Measurements from ENCODE around the gene FADS1. TPM values are rescaled to one million over a fixed set of nuclear protein-coding genes. Genes with fewer than 3 reads are reported as not detected.

The FADS1 gene
- total and polyA plus RNA-seq, 5 donors, result 27.6 to 45.7 (median 43.1) TPM

GRCh38 chr11:61842528-61842820 lies 25.7 kb upstream of the FADS1 start:
- Histone ChIP-seq H3K9me3 (ENCODE audit: control insufficient read depth, low read length) (no peaks in the 10 kb centered on the region), H3K4me3 (ENCODE audit: low read length) (no peak overlapping the region), H3K4me1 (ENCODE audit: control insufficient read depth, insufficient read depth, low read length) (no peaks in the 10 kb centered on the region), H3K27ac (ENCODE audit: low read length) (no peak overlapping the region), H3K27me3 (ENCODE audit: control insufficient read depth, insufficient read depth) (no peaks in the 10 kb centered on the region)
- peak; percentile 28 to 33 for ATAC-seq
- peak in 1 of 3 donors; percentile 26 for DNase-seq
- intact Hi-C loops (cut with DNase I), result no loop called here
- 89% methylated on average over 7 of the region's 7 CpGs for WGBS

GRCh38 chr11:61841636-61842527 lies 25.1 kb upstream of the FADS1 start:
- 61% methylated on average over 12 of the region's 12 CpGs for WGBS
- H3K4me3 ChIP-seq (ENCODE audit: low read length), result no peak overlapping the region
- peak; percentile 34 to 74 for ATAC-seq
- H3K4me1 ChIP-seq (ENCODE audit: control insufficient read depth, insufficient read depth, low read length), result no peaks in the 10 kb centered on the region
- peak overlapping the region; percentile 71 for H3K27ac ChIP-seq (ENCODE audit: low read length)
- no peaks in the 10 kb centered on the region for H3K9me3 ChIP-seq (ENCODE audit: control insufficient read depth, low read length)
- H3K27me3 ChIP-seq (ENCODE audit: control insufficient read depth, insufficient read depth), result no peaks in the 10 kb centered on the region
- DNase-seq, result peak in 1 of 3 donors; percentile 60
- intact Hi-C loops (cut with DNase I), result no loop called here

GRCh38 chr11:61840371-61840770 lies 23.6 kb upstream of the FADS1 start:
- no peaks in the 10 kb centered on the region for H3K9me3 ChIP-seq (ENCODE audit: control insufficient read depth, low read length)
- no peaks in the 10 kb centered on the region for H3K4me1 ChIP-seq (ENCODE audit: control insufficient read depth, insufficient read depth, low read length)
- ATAC-seq (no peak), DNase-seq (no peak)
- intact Hi-C loops (cut with DNase I), result no loop called here
- 95% methylated on average over 7 of the region's 7 CpGs for WGBS
- no peak overlapping the region for H3K27ac ChIP-seq (ENCODE audit: low read length)
- H3K4me3 ChIP-seq (ENCODE audit: low read length), result no peak overlapping the region
- H3K27me3 ChIP-seq (ENCODE audit: control insufficient read depth, insufficient read depth), result no peaks in the 10 kb centered on the region

GRCh38 chr11:61839742-61840141 lies 22.9 kb upstream of the FADS1 start:
- WGBS, result 95% methylated on average over 2 of the region's 2 CpGs

GRCh38 chr11:61838921-61839320 lies 22.1 kb upstream of the FADS1 start:
- ATAC-seq (no peak), DNase-seq (peak in 1 of 3 donors; percentile 29)
- Histone ChIP-seq H3K9me3 (ENCODE audit: control insufficient read depth, low read length) (no peaks in the 10 kb centered on the region), H3K4me3 (ENCODE audit: low read length) (no peak overlapping the region), H3K4me1 (ENCODE audit: control insufficient read depth, insufficient read depth, low read length) (peaks cover 5% of the 10 kb centered on the region), H3K27ac (ENCODE audit: low read length) (no peak overlapping the region), H3K27me3 (ENCODE audit: control insufficient read depth, insufficient read depth) (no peaks in the 10 kb centered on the region)
- 93% methylated on average over 10 of the region's 10 CpGs for WGBS
- intact Hi-C loops (cut with DNase I), result no loop called here

More at GRCh38 chr11:61839742-61840141, 22.9 kb upstream of the FADS1 start:
- Histone ChIP-seq H3K27ac (ENCODE audit: low read length) (no peak overlapping the region), H3K27me3 (ENCODE audit: control insufficient read depth, insufficient read depth) (no peaks in the 10 kb centered on the region), H3K4me3 (ENCODE audit: low read length) (no peak overlapping the region), H3K9me3 (ENCODE audit: control insufficient read depth, low read length) (no peaks in the 10 kb centered on the region), H3K4me1 (ENCODE audit: control insufficient read depth, insufficient read depth, low read length) (no peaks in the 10 kb centered on the region)
- intact Hi-C loops (cut with DNase I), result no loop called here
- DNase-seq, result no peak
- ATAC-seq, result no peak

- peaks cover 6% of the 10 kb centered on the region for H3K4me1 ChIP-seq (ENCODE audit: control insufficient read depth, insufficient read depth, low read length)
- H3K4me3 ChIP-seq (ENCODE audit: low read length), result no peak overlapping the region
- no peaks in the 10 kb centered on the region for H3K27me3 ChIP-seq (ENCODE audit: control insufficient read depth, insufficient read depth)
- DNase-seq (peak in 1 of 3 donors; percentile 24), ATAC-seq (no peak)
- 97% methylated on average over 5 of the region's 5 CpGs for WGBS
- no peak overlapping the region for H3K27ac ChIP-seq (ENCODE audit: low read length)
- no peaks in the 10 kb centered on the region for H3K9me3 ChIP-seq (ENCODE audit: control insufficient read depth, low read length)
- intact Hi-C loops (cut with DNase I), result no loop called here
Measured at GRCh38 chr11:61838501-61838900, 21.7 kb upstream of the FADS1 start.

GRCh38 chr11:61837411-61838005 lies 20.7 kb upstream of the FADS1 start:
- H3K9me3 ChIP-seq (ENCODE audit: control insufficient read depth, low read length), result no peaks in the 10 kb centered on the region
- no peak for ATAC-seq
- H3K27ac ChIP-seq (ENCODE audit: low read length), result no peak overlapping the region
- H3K4me3 ChIP-seq (ENCODE audit: low read length), result no peak overlapping the region
- intact Hi-C loops (cut with DNase I), result no loop called here
- 93% methylated on average over 15 of the region's 15 CpGs for WGBS
- no peaks in the 10 kb centered on the region for H3K27me3 ChIP-seq (ENCODE audit: control insufficient read depth, insufficient read depth)
- DNase-seq, result peak in 1 of 3 donors; percentile 24
- H3K4me1 ChIP-seq (ENCODE audit: control insufficient read depth, insufficient read depth, low read length), result peaks cover 12% of the 10 kb centered on the region

DNA sequence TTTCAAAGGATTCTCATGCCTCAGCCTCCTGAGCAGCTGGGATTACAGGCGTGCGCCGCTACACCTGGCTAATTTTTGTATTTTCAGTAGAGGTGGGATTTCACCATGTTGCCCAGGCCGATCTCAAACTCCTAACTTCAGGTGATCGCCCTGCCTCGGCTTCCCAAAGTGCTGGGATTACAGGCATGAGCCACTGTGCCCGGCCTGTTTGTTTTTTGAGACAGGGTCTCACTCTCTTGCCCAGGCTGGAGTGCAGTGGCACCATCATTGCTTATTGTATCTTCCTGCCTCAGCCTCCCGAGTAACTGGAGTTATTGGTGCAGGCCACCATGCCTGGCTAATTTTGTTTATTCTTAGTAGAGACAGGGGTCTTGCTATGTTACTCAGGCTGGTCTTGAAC lies 19.4 kb upstream of the FADS1 start:
- DNase-seq (peak in 1 of 3 donors; percentile 26), ATAC-seq (no peak)
- Histone ChIP-seq H3K9me3 (ENCODE audit: control insufficient read depth, low read length) (no peaks in the 10 kb centered on the region), H3K27me3 (ENCODE audit: control insufficient read depth, insufficient read depth) (no peaks in the 10 kb centered on the region), H3K4me3 (ENCODE audit: low read length) (no peak overlapping the region), H3K27ac (ENCODE audit: low read length) (no peak overlapping the region), H3K4me1 (ENCODE audit: control insufficient read depth, insufficient read depth, low read length) (peaks cover 12% of the 10 kb centered on the region)
- whole genome bisulfite sequencing, result 97% methylated on average over 8 of the region's 8 CpGs
- intact Hi-C loops (cut with DNase I), result no loop called here

DNA sequence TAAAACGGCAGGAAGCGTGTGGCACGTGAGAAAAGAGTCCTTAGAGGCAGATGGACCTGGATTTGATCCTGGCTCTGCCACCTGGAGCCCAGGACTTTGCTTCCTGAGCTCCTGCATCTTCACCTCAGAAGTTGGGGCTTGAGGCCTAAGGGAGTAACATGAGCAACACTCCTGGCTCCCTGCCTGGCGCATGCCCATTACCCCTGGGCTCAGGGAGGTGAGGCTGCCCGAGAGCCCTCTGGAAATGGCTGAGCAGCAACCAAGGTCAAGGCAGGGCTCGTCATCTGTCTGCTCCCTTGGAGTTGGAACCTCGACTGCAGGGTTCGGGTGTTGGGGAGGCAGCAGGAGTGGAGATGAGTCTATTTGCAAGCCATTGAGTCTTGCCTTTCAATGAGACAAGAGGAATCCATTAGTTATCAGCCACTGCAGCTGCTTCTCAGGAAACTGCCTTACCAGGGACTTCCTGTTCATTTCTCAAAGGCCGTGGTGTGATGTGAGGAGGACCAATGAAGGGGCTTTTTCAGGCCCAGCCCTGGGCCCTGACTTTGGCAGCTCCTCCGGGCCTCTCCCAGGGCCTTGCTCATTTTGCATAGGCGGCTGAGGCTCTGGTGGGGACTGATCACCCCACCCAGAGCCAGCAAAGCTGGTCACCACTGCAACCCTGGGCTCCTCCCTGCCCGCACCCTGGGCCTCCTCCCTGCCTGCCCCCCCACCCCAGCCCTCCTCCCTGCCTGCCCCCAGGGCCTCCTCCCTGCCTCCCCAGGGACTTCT lies 17.7 kb upstream of the FADS1 start:
- peak overlapping the region; percentile 38 for H3K27ac ChIP-seq (ENCODE audit: low read length)
- peak; percentile 85 to 90 (median 87) for DNase-seq
- H3K4me1 ChIP-seq (ENCODE audit: control insufficient read depth, insufficient read depth, low read length), result peaks cover 14% of the 10 kb centered on the region
- no peak overlapping the region for H3K4me3 ChIP-seq (ENCODE audit: low read length)
- no peaks in the 10 kb centered on the region for H3K27me3 ChIP-seq (ENCODE audit: control insufficient read depth, insufficient read depth)
- H3K9me3 ChIP-seq (ENCODE audit: control insufficient read depth, low read length), result no peaks in the 10 kb centered on the region
- intact Hi-C loops (cut with DNase I), result no loop called here
- peak; percentile 84 to 93 for ATAC-seq
- whole genome bisulfite sequencing, result 37% methylated on average over 12 of the region's 12 CpGs

GRCh38 chr11:61833926-61834277 lies 17.1 kb upstream of the FADS1 start:
- ATAC-seq (no peak), DNase-seq (peak in 1 of 3 donors; percentile 30)
- WGBS, result 91% methylated on average over 12 of the region's 12 CpGs
- H3K4me1 ChIP-seq (ENCODE audit: control insufficient read depth, insufficient read depth, low read length), result peaks cover 18% of the 10 kb centered on the region
- H3K27ac ChIP-seq (ENCODE audit: low read length), result peak overlapping the region; percentile 38
- intact Hi-C loops (cut with DNase I), result no loop called here
- no peak overlapping the region for H3K4me3 ChIP-seq (ENCODE audit: low read length)
- no peaks in the 10 kb centered on the region for H3K9me3 ChIP-seq (ENCODE audit: control insufficient read depth, low read length)
- H3K27me3 ChIP-seq (ENCODE audit: control insufficient read depth, insufficient read depth), result no peaks in the 10 kb centered on the region

- no peak overlapping the region for H3K27ac ChIP-seq (ENCODE audit: low read length)
- DNase-seq (peak in 1 of 3 donors; percentile 21), ATAC-seq (no peak)
- no peak overlapping the region for H3K4me3 ChIP-seq (ENCODE audit: low read length)
- peaks cover 18% of the 10 kb centered on the region for H3K4me1 ChIP-seq (ENCODE audit: control insufficient read depth, insufficient read depth, low read length)
- no peaks in the 10 kb centered on the region for H3K9me3 ChIP-seq (ENCODE audit: control insufficient read depth, low read length)
- H3K27me3 ChIP-seq (ENCODE audit: control insufficient read depth, insufficient read depth), result no peaks in the 10 kb centered on the region
- intact Hi-C loops (cut with DNase I), result no loop called here
- 80% methylated on average over 11 of the region's 11 CpGs for WGBS
Measured at GRCh38 chr11:61833471-61833870, 16.7 kb upstream of the FADS1 start.

All from right cardiac atrium (tissue), 5 donors.